ENCODE measurements around the gene MKLN1. TPM values are rescaled to one million over a fixed set of nuclear protein-coding genes. Genes with fewer than 3 reads are reported as not detected.
"Not testable (repeated sequence)": the region's sequence is repeated elsewhere in the genome, so short reads cannot be mapped to it uniquely, and the experiment has no call there.

MKLN1 gene
- total RNA-seq, 1 donor from 2014 or later, result 20.0 TPM

DNA sequence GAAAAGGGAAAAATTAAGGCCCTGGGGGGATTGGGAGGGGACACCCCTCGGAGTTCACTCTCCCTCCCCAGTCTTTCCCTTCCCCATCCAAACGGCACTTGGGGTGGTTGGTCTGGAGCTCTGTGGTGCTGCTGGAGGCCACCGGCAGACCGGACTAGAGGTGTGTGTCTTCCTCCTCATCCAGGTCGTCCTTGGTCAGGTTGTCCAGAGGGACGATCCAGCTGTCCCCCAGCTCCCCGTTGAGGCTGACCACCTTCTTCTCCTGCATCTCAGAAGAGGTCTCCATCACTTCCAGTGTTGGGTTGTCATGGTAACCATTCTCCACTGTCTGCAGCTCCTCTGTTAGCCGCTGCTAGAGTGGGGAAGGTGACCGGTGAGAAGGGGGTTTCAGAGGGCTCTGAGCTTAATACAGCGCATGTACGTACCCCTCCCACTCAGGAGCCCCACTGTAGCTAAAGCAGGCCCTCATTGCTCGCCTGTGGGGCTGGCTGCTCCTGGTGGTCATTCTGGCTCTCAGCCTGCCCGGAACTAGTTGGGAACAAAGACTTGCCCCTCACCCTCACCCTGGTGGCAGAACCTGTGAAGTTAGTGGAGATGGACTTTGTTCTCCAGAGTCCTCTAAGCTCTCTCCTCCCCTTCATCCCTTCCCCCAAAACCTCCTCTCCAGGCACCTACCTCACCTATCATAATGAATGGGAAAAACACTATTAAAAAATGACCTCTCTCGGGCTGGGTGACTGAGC lies 176.7 kb downstream of the MKLN1 start:
- H3K4me3 ChIP-seq (ENCODE audit: low read depth, low read length), result no peak overlapping the region
- DNase-seq (ENCODE audit: low read depth) (no peak), FAIRE-seq (no peak)
- TF ChIP-seq, protein P1, sequence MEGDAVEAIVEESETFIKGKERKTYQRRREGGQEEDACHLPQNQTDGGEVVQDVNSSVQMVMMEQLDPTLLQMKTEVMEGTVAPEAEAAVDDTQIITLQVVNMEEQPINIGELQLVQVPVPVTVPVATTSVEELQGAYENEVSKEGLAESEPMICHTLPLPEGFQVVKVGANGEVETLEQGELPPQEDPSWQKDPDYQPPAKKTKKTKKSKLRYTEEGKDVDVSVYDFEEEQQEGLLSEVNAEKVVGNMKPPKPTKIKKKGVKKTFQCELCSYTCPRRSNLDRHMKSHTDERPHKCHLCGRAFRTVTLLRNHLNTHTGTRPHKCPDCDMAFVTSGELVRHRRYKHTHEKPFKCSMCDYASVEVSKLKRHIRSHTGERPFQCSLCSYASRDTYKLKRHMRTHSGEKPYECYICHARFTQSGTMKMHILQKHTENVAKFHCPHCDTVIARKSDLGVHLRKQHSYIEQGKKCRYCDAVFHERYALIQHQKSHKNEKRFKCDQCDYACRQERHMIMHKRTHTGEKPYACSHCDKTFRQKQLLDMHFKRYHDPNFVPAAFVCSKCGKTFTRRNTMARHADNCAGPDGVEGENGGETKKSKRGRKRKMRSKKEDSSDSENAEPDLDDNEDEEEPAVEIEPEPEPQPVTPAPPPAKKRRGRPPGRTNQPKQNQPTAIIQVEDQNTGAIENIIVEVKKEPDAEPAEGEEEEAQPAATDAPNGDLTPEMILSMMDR (IDR thresholded peaks at IDR 0.05; ENCODE audit: insufficient read depth, low read length, severe bottlenecking), result no peak
- no peaks in the 10 kb centered on the region for H3K36me3 ChIP-seq (ENCODE audit: control insufficient read depth, insufficient read depth, low read length)
- H3K27me3 ChIP-seq (ENCODE audit: control insufficient read depth, insufficient read depth, low read length), result no peaks in the 10 kb centered on the region

DNA sequence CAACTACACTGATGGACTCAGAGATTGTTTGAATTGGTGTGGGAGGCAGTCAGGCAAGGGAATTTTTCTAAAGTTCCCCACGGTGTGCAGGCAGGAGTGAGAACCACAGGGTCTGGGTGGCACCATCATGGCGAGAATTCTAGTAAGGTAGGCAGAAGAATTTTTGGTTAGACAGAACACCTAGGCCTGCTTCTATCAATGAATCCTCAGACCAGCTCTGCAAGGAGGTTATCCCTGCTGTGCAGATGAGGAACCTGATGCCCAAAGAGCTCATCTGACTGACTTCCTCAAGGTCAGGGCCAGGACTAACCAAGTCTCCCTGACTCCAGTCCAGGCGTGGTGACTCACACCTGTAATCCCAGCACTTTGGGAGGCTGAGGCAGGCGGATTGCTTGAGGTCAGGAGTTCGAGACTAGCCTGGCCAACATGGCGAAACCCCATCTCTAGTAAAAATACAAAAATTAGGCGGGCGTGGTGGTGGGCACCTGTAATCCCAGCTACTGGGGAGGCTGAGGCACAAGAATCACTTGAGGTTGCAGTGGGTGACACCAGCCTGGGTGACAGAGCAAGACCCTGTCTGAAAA lies 177.5 kb downstream of the MKLN1 start:
- not testable (repeated sequence) for H3K27me3 ChIP-seq (ENCODE audit: control insufficient read depth, insufficient read depth, low read length); DNase-seq (ENCODE audit: low read depth); FAIRE-seq; H3K36me3 ChIP-seq (ENCODE audit: control insufficient read depth, insufficient read depth, low read length); H3K4me3 ChIP-seq (ENCODE audit: low read depth, low read length)

DNA sequence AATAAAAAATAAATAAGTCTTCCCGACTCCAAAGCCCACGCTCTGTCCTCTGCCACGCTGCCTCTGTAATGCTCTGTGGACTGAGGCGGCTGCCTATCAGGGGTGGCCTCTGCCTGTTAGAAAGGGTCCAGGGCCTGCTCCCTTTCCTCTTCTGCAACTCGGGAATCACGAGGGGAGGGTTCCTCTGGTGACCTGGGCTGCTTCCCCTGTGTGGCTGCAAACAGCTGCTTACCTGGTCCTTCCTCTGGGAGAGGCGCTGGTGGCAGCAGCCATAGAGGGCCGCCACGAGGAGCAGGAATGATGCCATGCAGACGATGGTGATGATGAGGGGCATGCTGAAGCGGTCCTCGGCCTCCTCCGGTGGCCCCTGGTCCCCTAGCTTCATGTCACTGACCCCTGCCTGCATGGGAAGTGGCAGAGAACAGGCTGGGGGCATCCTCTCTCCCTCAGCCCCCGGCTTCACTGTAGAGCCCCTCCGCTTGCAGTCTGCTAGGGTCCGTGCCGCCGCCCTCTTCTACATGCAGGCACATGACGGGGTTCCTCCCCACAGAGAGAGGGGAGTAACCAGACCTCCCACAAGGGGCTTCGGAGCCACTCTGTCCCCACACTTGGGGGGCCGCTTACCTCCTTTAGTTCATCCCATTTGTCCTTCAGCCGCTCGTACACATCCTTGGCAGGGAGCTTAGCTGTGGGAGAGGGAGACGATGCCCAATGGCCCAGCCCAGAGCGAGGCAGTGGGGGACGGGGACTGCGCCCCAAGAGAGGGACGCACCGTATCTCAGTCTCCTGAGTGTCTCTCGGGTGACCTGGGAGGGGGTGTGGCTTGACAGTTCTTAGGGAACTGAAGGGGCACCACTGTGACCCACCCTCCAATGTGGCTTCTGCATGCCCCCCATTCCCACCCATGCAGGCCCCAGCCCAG lies 178.2 kb downstream of the MKLN1 start:
- TF ChIP-seq, protein P1 (IDR thresholded peaks at IDR 0.05; ENCODE audit: insufficient read depth, low read length, severe bottlenecking), result no peak
- no peaks in the 10 kb centered on the region for H3K36me3 ChIP-seq (ENCODE audit: control insufficient read depth, insufficient read depth, low read length)
- H3K4me3 ChIP-seq (ENCODE audit: low read depth, low read length), result no peak overlapping the region
- no peak for FAIRE-seq
- H3K27me3 ChIP-seq (ENCODE audit: control insufficient read depth, insufficient read depth, low read length), result no peaks in the 10 kb centered on the region
- no peak for DNase-seq (ENCODE audit: low read depth)

DNA sequence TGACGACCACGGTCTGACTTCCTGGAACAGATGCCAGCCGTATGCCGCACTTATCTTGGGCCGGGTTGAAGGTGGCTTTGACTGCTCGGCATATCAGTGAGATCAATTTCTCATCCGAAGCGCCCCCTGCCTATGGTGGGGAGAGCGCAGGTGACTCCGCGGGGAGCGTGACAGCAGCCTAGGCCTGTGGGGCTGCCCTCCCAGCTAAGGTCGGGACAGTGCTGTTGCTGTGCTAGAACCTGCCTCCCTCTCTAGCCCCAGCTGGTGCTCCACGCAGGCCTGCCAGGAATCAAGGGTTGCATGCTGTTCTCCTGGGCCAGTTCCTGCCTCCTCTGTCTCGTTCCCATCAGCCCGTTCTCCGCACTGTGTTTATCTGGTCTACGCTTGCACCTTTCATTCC lies 178.9 kb downstream of the MKLN1 start:
- FAIRE-seq (no peak), DNase-seq (ENCODE audit: low read depth) (no peak)
- Histone ChIP-seq H3K27me3 (ENCODE audit: control insufficient read depth, insufficient read depth, low read length) (no peaks in the 10 kb centered on the region), H3K36me3 (ENCODE audit: control insufficient read depth, insufficient read depth, low read length) (no peaks in the 10 kb centered on the region), H3K4me3 (ENCODE audit: low read depth, low read length) (no peak overlapping the region)
- TF ChIP-seq, protein P1 (IDR thresholded peaks at IDR 0.05; ENCODE audit: insufficient read depth, low read length, severe bottlenecking), result no peak

DNA sequence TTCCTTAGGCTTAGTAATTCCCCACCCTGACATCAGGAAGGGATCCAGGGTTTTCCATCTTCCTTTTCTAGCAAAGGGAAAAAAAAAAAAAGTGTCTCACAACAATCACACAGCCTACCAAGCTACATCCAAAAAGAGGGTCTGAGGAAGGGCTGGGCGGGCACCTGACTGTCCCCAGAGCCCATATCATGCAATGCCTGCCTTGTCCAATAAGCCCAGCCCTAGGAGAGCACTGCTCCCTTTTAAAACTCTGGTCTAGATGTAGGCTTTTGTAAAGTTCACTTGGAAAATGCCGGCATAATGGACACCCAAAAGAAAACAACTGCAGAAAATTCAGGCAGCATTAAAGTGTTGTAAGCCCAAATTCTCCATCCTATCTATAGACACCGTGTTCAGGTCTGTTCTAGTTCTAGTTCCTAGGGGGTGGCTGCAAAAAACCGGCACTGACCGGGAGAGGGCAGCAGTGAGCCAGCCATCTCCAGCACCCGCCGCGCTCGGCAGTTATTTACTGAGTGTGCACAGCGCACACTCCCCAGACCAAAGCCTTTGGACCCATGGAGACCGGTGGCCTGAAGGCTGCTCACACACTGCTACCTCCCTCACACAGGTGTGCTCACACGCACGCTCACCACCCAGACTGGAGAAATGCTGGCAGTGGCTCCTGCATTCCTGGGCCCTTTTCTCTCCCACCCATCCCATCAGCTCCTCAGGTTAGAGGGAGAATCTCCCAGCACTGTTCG lies 180.1 kb downstream of the MKLN1 start:
- peak; percentile 50 for DNase-seq (ENCODE audit: low read depth)
- Histone ChIP-seq H3K36me3 (ENCODE audit: control insufficient read depth, insufficient read depth, low read length) (no peaks in the 10 kb centered on the region), H3K27me3 (ENCODE audit: control insufficient read depth, insufficient read depth, low read length) (no peaks in the 10 kb centered on the region), H3K4me3 (ENCODE audit: low read depth, low read length) (no peak overlapping the region)
- no peak for FAIRE-seq
- TF ChIP-seq, protein P1 (IDR thresholded peaks at IDR 0.05; ENCODE audit: insufficient read depth, low read length, severe bottlenecking), result peak; percentile 91

All from bronchial epithelial cell (primary cell).